NOMO-1 (cell line): ENCODE data around the gene SNX30.

Experiments used
- DNase-seq, 2 experiments: peaks; one replicate each; lab custom pipeline; 2025; ENCODE audit not compliant: unreplicated experiment in 2 of 2; lab: John Stamatoyannopoulos, UW

SNX30 gene

GRCh38 chr9:112751056-112751795 lies 666 bp downstream of the SNX30 start:
- peak; percentile 55 to 69 for DNase-seq

- DNase-seq, result no peak
These were observed 2.0 kb downstream of the SNX30 start for GRCh38 chr9:112752334-112753125.

- peak in 1 of 2 experiments; percentile 53 for DNase-seq
These were observed 3.2 kb downstream of the SNX30 start for GRCh38 chr9:112753725-112754124.

DNA sequence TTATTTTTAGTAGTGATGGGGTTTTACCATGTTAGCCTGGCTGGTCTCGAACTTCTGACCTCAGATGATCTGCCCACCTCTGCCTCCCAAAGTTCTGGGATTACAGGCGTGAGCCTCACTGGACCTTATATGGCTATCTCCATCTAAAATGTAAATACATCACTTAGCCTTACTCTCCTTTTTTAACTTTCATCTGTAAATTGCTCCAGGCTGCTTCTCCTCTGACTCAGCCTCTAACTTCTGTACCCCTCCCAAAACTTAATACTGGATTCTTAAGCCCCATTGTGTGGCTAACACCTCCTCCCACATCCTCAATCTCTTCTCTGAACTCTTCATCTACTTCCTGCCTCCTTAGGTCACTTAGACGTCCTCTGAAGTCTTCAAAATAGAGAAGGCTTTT lies 4.0 kb downstream of the SNX30 start:
- DNase-seq, result peak in 1 of 2 experiments; percentile 55

GRCh38 chr9:112755016-112755427 lies 4.5 kb downstream of the SNX30 start:
- peak; percentile 30 to 55 for DNase-seq

DNA sequence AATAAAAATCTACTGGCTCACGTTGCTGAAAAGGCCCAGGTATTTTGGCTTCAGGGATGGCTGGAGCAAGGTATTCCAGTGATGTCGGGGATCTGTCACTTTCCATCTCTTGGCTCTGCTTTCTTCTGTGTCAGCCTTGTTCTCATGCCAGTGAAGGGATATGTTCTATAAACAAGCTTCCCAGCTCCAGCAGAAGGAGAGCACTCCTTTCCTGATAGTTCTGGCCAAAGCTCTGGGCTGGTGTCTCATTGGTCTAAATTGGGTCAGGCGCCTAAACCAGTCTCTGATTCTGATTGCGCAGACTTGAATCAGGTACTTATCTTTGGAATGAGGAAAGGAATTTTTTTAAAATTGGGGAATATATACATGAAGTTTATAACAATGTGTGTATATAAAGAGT lies 5.1 kb downstream of the SNX30 start:
- DNase-seq, result no peak

GRCh38 chr9:112757282-112757883 lies 6.8 kb downstream of the SNX30 start:
- no peak for DNase-seq

- peak in 1 of 2 experiments; percentile 18 for DNase-seq
These were observed 7.4 kb downstream of the SNX30 start for GRCh38 chr9:112757940-112758339.

- no peak for DNase-seq
These were observed 10.3 kb downstream of the SNX30 start for GRCh38 chr9:112760821-112761220.

DNA sequence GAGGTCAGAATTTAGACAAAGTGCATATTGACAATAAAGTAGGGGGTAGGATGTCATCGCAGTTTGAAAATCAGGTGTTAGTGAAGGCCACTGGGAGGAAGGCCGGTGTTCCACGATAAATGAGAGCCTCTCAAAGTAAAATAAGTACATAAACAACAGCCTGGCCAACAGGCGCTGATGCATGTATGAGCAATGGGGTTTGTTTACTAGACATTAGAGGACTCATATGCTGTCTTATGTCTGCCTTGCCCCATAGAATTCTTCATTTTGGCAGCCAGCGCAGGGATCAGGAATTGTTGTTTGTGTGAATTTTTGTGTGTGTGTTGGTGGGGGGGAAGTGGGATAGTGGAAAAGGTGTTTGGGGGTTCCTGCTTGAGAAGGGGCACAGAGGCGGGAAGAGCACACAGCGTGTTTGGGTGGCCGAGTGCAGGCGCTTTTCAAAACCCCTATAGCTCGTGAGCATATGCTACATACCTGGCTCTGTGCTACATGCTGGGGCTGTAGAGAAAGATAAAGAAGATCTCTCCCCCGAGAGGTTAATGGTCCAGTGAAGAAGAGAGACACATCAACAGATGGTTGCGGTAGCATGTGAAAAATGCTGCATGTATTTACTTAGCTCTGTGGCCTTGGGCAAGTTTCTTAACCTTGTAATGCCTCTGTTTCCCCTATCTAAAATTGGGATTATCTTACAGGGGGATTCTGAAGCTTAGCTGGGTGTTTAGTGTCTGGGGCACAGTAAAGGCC lies 11.5 kb downstream of the SNX30 start:
- no peak for DNase-seq

- no peak for DNase-seq
These were observed 12.4 kb downstream of the SNX30 start for GRCh38 chr9:112762726-112763518.

GRCh38 chr9:112764344-112764743 lies 13.8 kb downstream of the SNX30 start:
- DNase-seq, result no peak

DNA sequence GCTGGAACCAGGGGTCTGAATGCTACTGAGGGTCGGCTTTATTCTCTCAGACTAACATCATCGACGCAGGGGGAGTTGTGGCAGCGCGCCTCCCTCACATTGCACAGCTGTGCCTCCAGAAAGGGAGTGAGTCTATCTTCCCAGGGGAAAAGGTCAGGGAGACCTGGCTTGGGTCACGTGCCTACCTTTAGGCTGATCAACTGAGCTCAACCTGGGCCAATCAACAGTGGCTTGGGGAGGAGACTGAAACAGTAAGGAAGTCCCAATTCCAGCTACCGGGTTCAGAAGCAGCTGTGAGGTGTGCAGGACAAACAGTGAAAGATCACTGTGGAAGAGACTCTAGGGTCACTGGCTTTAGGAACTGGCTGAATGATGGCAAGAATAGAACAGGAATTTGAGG lies 14.3 kb downstream of the SNX30 start:
- no peak for DNase-seq

- no peak for DNase-seq
These were observed 14.7 kb downstream of the SNX30 start for GRCh38 chr9:112765281-112765680.

GRCh38 chr9:112771359-112772214 lies 21.0 kb downstream of the SNX30 start:
- peak in 1 of 2 experiments; percentile 60 for DNase-seq

DNA sequence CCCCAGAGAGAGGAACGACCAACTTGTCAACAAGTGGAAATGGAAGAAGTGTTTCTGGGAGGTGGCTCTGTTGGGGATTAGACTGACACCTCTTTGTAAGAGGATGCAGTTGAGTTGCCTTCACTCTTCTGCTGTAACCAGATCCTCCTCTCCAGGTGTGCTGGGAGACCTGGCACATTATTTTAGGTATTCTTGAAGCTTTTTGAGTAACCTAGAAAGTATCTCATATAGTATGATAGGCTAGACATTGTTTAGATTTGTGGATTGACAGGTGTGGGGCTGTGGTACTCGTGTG lies 21.6 kb downstream of the SNX30 start:
- no peak for DNase-seq

- no peak for DNase-seq
These were observed 22.0 kb downstream of the SNX30 start for GRCh38 chr9:112772551-112772950.

DNA sequence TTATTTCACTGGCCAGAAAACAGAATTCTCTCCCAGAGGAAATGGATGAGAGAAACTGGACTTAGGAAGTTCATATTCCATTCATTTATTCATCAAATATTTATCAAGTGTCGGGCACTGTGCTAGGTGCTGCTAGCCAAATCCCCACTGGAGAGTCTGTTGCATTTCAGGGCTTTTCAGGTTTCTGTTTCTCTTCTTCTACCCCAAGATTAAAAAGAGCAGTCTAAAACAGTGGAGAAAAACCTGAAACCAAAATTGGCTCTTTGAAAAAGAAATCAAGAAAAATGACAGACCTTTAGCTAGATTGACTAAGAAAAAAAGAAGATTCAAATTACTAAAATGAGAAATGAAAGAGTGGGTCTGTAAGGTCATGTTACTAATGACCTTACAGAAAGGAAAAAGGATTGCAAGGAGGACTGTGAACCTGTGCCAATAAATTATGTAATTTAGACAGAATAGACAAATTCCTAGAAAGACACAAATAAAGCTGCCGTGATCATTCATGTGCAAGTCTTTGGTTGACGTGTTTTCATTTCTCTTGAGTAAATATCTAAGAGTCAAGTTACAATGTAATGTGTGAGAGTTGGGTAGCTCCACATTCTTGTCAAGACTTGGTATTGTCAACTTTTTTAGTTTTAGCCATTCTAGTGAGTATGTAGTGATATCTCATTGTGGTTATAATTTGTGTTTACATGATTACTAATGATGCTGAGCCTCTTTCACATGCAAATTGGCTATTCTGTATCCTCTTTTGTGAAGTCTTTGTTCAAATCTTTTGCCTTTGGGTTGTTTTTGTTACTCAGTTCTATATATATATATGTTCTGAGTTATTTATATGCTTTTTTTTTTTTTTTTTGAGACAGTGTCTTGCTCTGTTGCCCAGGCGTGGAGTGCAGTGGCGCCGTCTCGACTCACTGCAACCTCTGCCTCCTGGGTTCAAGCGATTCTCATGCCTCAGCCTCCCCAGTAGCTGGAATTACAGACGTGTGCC lies 23.7 kb downstream of the SNX30 start:
- no peak for DNase-seq
